ENCODE data around the gene KANK2. TPM values are rescaled to one million over a fixed set of nuclear protein-coding genes. Genes with fewer than 3 reads are reported as not detected.

KANK2 gene
- polyA plus RNA-seq (2012; ENCODE audit: insufficient read length, low read depth) = 215 TPM

- no peak for TF ChIP-seq TAF1 (IDR thresholded peaks at IDR 0.05; ENCODE audit: borderline replicate concordance, insufficient read depth, low read length)
- TF ChIP-seq POLR2AphosphoS5 (IDR thresholded peaks at IDR 0.05; ENCODE audit: low read depth, low read length) = peak; percentile 69
- TF ChIP-seq FOXP2 (optimal IDR thresholded peaks at IDR 0.05; ENCODE audit: borderline replicate concordance, extremely low read depth, extremely low read length, insufficient read depth) = peak; percentile 89
- TF ChIP-seq, protein P1, sequence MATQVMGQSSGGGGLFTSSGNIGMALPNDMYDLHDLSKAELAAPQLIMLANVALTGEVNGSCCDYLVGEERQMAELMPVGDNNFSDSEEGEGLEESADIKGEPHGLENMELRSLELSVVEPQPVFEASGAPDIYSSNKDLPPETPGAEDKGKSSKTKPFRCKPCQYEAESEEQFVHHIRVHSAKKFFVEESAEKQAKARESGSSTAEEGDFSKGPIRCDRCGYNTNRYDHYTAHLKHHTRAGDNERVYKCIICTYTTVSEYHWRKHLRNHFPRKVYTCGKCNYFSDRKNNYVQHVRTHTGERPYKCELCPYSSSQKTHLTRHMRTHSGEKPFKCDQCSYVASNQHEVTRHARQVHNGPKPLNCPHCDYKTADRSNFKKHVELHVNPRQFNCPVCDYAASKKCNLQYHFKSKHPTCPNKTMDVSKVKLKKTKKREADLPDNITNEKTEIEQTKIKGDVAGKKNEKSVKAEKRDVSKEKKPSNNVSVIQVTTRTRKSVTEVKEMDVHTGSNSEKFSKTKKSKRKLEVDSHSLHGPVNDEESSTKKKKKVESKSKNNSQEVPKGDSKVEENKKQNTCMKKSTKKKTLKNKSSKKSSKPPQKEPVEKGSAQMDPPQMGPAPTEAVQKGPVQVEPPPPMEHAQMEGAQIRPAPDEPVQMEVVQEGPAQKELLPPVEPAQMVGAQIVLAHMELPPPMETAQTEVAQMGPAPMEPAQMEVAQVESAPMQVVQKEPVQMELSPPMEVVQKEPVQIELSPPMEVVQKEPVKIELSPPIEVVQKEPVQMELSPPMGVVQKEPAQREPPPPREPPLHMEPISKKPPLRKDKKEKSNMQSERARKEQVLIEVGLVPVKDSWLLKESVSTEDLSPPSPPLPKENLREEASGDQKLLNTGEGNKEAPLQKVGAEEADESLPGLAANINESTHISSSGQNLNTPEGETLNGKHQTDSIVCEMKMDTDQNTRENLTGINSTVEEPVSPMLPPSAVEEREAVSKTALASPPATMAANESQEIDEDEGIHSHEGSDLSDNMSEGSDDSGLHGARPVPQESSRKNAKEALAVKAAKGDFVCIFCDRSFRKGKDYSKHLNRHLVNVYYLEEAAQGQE (IDR thresholded peaks at IDR 0.05; ENCODE audit: insufficient read depth in 1 of 2, low read depth in 2 of 2, low read length in 2 of 2) = 0 out of 4 replicates have a peak, but pooled peaks of 1 of the 2 experiments have one; percentile 26
These were observed at the start of gene KANK2 for GRCh38 chr19:11197291-11198174. Gene KANK2, minus strand, starts transcription at chr19:11197545. Its CDS starts 3,034 bp downstream, at chr19:11194511.

DNA sequence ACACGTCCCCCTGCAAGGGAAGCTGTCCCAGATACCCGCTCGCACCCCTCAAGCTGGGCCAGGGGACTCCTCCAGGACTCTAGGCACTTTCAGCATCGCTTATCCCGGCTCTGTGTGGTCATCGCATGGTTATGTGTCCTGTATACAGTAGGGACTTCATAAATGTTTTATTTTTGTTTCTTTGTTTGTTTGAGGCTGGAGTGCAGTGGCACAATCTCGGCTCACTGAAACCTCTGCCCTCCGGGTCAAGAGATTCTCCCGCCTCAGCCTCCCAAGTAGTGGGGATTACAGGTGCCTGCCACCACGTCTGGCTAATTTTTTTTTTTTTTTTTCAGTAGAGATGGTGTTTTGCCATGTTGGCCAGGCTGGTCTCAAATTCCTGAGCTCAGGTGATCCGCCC is 49.6 kb upstream of the KANK2 start:
- TF ChIP-seq FOXP2 (optimal IDR thresholded peaks at IDR 0.05; ENCODE audit: borderline replicate concordance, extremely low read depth, extremely low read length, insufficient read depth) (no peak), SIN3A (IDR thresholded peaks at IDR 0.05; ENCODE audit: borderline replicate concordance, insufficient read depth, low read length) (no peak), TAF1 (IDR thresholded peaks at IDR 0.05; ENCODE audit: borderline replicate concordance, insufficient read depth, low read length) (no peak), POLR2AphosphoS5 (IDR thresholded peaks at IDR 0.05; ENCODE audit: low read depth, low read length) (no peak)
- TF ChIP-seq, protein P1 (IDR thresholded peaks at IDR 0.05; ENCODE audit: insufficient read depth in 1 of 2, low read depth in 2 of 2, low read length in 2 of 2) = no peak

- TF ChIP-seq SIN3A (IDR thresholded peaks at IDR 0.05; ENCODE audit: borderline replicate concordance, insufficient read depth, low read length) (no peak), FOXP2 (optimal IDR thresholded peaks at IDR 0.05; ENCODE audit: borderline replicate concordance, extremely low read depth, extremely low read length, insufficient read depth) (no peak), TAF1 (IDR thresholded peaks at IDR 0.05; ENCODE audit: borderline replicate concordance, insufficient read depth, low read length) (no peak), POLR2AphosphoS5 (IDR thresholded peaks at IDR 0.05; ENCODE audit: low read depth, low read length) (no peak)
- TF ChIP-seq, protein P1 (IDR thresholded peaks at IDR 0.05; ENCODE audit: insufficient read depth in 1 of 2, low read depth in 2 of 2, low read length in 2 of 2) = no peak
These were observed 47.7 kb upstream of the KANK2 start for GRCh38 chr19:11244846-11245589.

- TF ChIP-seq, protein P1 (IDR thresholded peaks at IDR 0.05; ENCODE audit: insufficient read depth in 1 of 2, low read depth in 2 of 2, low read length in 2 of 2) = no peak
- no peak for TF ChIP-seq POLR2AphosphoS5 (IDR thresholded peaks at IDR 0.05; ENCODE audit: low read depth, low read length)
- no peak for TF ChIP-seq FOXP2 (optimal IDR thresholded peaks at IDR 0.05; ENCODE audit: borderline replicate concordance, extremely low read depth, extremely low read length, insufficient read depth)
- TF ChIP-seq TAF1 (IDR thresholded peaks at IDR 0.05; ENCODE audit: borderline replicate concordance, insufficient read depth, low read length) = no peak
- TF ChIP-seq SIN3A (IDR thresholded peaks at IDR 0.05; ENCODE audit: borderline replicate concordance, insufficient read depth, low read length) = no peak
These were observed 46.4 kb upstream of the KANK2 start for GRCh38 chr19:11243798-11244169.
